ENCODE results near the gene SCAMP2.

SCAMP2 gene

GRCh38 chr15:74913041-74913440 lies 39.9 kb upstream of the SCAMP2 start:
- H3K27ac ChIP-seq (ENCODE audit: low read length) = no peak overlapping the region
- H3K36me3 ChIP-seq (replicated peaks; ENCODE audit: insufficient read depth, low read length) = peaks cover 16% of the 10 kb centered on the region; the same call in 1 of the 2 replicates
- no peak overlapping the region for H3K4me2 ChIP-seq (ENCODE audit: low read depth, low read length)
- TF ChIP-seq EZH2 (optimal IDR thresholded peaks at IDR 0.05; ENCODE audit: low read depth, low read length) = no peak
- no peak for TF ChIP-seq EZH2phosphoT487 (IDR thresholded peaks at IDR 0.05; ENCODE audit: low read length)
- TF ChIP-seq CTCF (IDR thresholded peaks at IDR 0.05; ENCODE audit: low read length) = no peak
- H3F3A ChIP-seq (ENCODE audit: insufficient read depth, low read length) = peaks cover 16% of the 10 kb centered on the region; the same call in 1 of the 2 replicates
- H3K4me1 ChIP-seq (ENCODE audit: low read length) = no peaks in the 10 kb centered on the region
- no peak overlapping the region for H2AFZ ChIP-seq (ENCODE audit: low read length)
- H3K27me3 ChIP-seq (replicated peaks; ENCODE audit: insufficient read depth, low read length) = no peaks in the 10 kb centered on the region
- H3K4me3 ChIP-seq (ENCODE audit: low read length) = no peak overlapping the region
- DNase-seq = no peak
- no peaks in the 10 kb centered on the region for H3K9me3 ChIP-seq (replicated peaks; ENCODE audit: insufficient read depth, low read length)
- H3K79me2 ChIP-seq (ENCODE audit: low read length) = no peaks in the 10 kb centered on the region; the same call in 1 of the 2 replicates
- no peak overlapping the region for H3K9ac ChIP-seq (ENCODE audit: low read length)
- no peaks in the 10 kb centered on the region for H3K9me2 ChIP-seq (replicated peaks; ENCODE audit: insufficient read depth, low read length)
- H4K20me1 ChIP-seq (ENCODE audit: insufficient read depth, low read length) = no peaks in the 10 kb centered on the region

- H2AFZ ChIP-seq (ENCODE audit: low read length) = no peak overlapping the region
- H3K36me3 ChIP-seq (replicated peaks; ENCODE audit: insufficient read depth, low read length) = peaks cover 6% of the 10 kb centered on the region; the same call in 1 of the 2 replicates
- no peaks in the 10 kb centered on the region for H3K4me1 ChIP-seq (ENCODE audit: low read length)
- H3K9ac ChIP-seq (ENCODE audit: low read length) = no peak overlapping the region
- no peaks in the 10 kb centered on the region for H3K27me3 ChIP-seq (replicated peaks; ENCODE audit: insufficient read depth, low read length)
- DNase-seq = no peak
- H3K4me3 ChIP-seq (ENCODE audit: low read length) = no peak overlapping the region
- no peaks in the 10 kb centered on the region for H3K9me2 ChIP-seq (replicated peaks; ENCODE audit: insufficient read depth, low read length)
- H3F3A ChIP-seq (ENCODE audit: insufficient read depth, low read length) = peaks cover 23% of the 10 kb centered on the region; the same call in 1 of the 2 replicates
- H3K4me2 ChIP-seq (ENCODE audit: low read depth, low read length) = no peak overlapping the region
- no peak overlapping the region for H3K27ac ChIP-seq (ENCODE audit: low read length)
- no peaks in the 10 kb centered on the region for H4K20me1 ChIP-seq (ENCODE audit: insufficient read depth, low read length)
- TF ChIP-seq CTCF (IDR thresholded peaks at IDR 0.05; ENCODE audit: low read length) = no peak
- TF ChIP-seq EZH2phosphoT487 (IDR thresholded peaks at IDR 0.05; ENCODE audit: low read length) = no peak
- no peak for TF ChIP-seq EZH2 (optimal IDR thresholded peaks at IDR 0.05; ENCODE audit: low read depth, low read length)
- no peaks in the 10 kb centered on the region for H3K9me3 ChIP-seq (replicated peaks; ENCODE audit: insufficient read depth, low read length)
- H3K79me2 ChIP-seq (ENCODE audit: low read length) = peaks cover 25% of the 10 kb centered on the region
These were observed 35.5 kb upstream of the SCAMP2 start for GRCh38 chr15:74908635-74909034.

DNA sequence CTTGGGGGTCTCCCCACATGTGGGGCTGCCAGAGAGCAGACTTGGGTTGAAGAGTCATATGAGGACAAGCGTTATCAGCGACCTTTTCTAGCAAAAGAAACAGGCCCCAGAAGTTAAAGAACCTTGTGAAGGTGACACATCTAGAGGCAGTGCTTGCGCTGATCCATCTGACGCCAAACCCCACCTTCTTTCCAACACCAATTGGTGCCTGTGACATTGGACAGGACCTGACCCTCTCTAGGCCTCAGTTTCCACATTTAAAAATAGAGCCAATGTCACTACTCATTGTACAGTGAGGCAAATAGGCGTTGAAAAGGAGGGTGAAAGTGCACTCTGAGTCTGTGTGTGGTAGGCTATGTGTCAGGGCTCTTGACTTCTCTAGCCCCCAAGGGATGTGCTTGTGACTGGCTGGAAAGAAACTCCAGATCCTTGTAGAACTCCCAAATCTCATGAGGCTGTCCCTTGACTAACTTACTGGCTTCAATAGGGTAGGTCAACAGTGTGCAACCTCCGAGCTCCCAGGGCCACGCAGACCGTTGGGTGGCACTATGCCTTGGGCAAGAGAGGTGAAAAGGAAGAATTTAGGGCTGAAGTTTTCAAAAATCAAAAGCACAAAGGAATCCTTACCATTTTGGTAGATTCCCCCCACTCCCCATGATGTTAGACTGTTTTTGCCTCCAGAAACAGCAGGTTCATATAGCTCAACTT lies 34.2 kb upstream of the SCAMP2 start:
- H3K36me3 ChIP-seq (replicated peaks; ENCODE audit: insufficient read depth, low read length) = peaks cover 3% of the 10 kb centered on the region; the same call in 1 of the 2 replicates
- H3K4me1 ChIP-seq (ENCODE audit: low read length) = no peaks in the 10 kb centered on the region
- H3K27ac ChIP-seq (ENCODE audit: low read length) = peak overlapping the region; percentile 32; the same call in 1 of the 2 replicates
- no peaks in the 10 kb centered on the region for H3K27me3 ChIP-seq (replicated peaks; ENCODE audit: insufficient read depth, low read length)
- H3F3A ChIP-seq (ENCODE audit: insufficient read depth, low read length) = peaks cover 23% of the 10 kb centered on the region; the same call in 1 of the 2 replicates
- no peak for DNase-seq
- H3K4me2 ChIP-seq (ENCODE audit: low read depth, low read length) = peak overlapping the region; percentile 87
- no peaks in the 10 kb centered on the region for H4K20me1 ChIP-seq (ENCODE audit: insufficient read depth, low read length)
- H3K9me2 ChIP-seq (replicated peaks; ENCODE audit: insufficient read depth, low read length) = no peaks in the 10 kb centered on the region
- H3K9me3 ChIP-seq (replicated peaks; ENCODE audit: insufficient read depth, low read length) = no peaks in the 10 kb centered on the region
- peaks cover 26% of the 10 kb centered on the region for H3K79me2 ChIP-seq (ENCODE audit: low read length)
- peak overlapping the region; percentile 77 for H3K9ac ChIP-seq (ENCODE audit: low read length)
- peak overlapping the region; percentile 92 for H3K4me3 ChIP-seq (ENCODE audit: low read length)
- H2AFZ ChIP-seq (ENCODE audit: low read length) = peak overlapping the region; percentile 95
- TF ChIP-seq EZH2 (optimal IDR thresholded peaks at IDR 0.05; ENCODE audit: low read depth, low read length) (no peak), CTCF (IDR thresholded peaks at IDR 0.05; ENCODE audit: low read length) (no peak), EZH2phosphoT487 (IDR thresholded peaks at IDR 0.05; ENCODE audit: low read length) (no peak)

All from MM.1S (cell line).